GM21381 (cell line): ENCODE measurements around the gene PRC1.
A peak's percentile ranks its signal among the peaks of the same experiment; 100 is the strongest.
"Not testable (repeated sequence)": the region's sequence is repeated elsewhere in the genome, so short reads cannot be mapped to it uniquely, and the experiment has no call there.

Experiments used
- ATAC-seq: cut with Tn5 transposase; IDR thresholded peaks from one replicate; pipeline ENCODE4 v1.9.1; 2021; ENCODE audit warnings: mild to moderate bottlenecking, moderate library complexity; ENCODE audit not compliant: unreplicated experiment

PRC1 gene, protein sequence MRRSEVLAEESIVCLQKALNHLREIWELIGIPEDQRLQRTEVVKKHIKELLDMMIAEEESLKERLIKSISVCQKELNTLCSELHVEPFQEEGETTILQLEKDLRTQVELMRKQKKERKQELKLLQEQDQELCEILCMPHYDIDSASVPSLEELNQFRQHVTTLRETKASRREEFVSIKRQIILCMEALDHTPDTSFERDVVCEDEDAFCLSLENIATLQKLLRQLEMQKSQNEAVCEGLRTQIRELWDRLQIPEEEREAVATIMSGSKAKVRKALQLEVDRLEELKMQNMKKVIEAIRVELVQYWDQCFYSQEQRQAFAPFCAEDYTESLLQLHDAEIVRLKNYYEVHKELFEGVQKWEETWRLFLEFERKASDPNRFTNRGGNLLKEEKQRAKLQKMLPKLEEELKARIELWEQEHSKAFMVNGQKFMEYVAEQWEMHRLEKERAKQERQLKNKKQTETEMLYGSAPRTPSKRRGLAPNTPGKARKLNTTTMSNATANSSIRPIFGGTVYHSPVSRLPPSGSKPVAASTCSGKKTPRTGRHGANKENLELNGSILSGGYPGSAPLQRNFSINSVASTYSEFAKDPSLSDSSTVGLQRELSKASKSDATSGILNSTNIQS

DNA sequence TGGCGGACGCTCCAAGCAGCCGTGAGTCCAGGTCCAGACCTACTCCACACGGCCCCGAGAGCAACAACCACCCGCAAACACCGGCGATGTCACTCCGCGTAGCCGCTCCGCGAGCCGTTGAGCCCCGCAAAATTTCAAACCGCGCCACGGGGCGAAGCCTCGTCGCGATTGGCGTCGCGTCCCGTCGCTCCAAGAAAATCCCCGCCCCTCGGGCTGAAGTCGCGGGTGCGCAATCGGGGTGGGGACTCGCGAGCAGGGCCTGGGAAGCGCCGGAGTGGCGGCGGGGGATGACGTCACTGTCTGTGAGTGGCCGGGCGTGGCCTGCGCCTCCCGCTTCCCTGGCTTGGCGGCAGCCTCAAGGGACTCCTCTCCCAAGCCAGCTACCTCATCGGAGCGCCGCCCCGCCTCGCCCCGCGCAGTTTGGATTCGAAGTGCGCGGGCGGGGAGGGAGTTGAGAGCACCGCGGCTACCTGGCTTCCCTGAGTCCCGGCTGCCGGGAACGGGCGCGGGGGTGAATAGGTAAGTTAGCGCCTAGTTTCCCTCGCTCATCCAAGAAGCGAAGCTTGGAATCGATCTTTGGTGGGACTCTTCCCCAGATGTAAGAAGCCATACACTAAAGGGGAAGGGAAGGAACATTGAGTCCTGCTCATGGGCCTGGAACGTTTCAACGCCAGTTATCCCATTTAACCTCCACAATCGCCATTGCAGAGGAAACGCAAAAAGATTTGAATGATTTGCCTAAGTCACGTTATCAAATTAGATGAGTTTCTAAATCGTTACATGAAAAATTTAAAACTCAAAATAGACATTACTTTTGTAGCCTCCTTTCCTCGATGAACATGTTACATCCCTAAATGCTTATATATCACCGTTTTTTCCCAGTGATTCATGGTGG lies at the start of gene PRC1:
TSS of gene PRC1 (minus strand) at position 119 of the 895 bp plus-strand sequence. CDS start at position 1, 118 bp downstream.
- peak; percentile 94 for ATAC-seq

DNA sequence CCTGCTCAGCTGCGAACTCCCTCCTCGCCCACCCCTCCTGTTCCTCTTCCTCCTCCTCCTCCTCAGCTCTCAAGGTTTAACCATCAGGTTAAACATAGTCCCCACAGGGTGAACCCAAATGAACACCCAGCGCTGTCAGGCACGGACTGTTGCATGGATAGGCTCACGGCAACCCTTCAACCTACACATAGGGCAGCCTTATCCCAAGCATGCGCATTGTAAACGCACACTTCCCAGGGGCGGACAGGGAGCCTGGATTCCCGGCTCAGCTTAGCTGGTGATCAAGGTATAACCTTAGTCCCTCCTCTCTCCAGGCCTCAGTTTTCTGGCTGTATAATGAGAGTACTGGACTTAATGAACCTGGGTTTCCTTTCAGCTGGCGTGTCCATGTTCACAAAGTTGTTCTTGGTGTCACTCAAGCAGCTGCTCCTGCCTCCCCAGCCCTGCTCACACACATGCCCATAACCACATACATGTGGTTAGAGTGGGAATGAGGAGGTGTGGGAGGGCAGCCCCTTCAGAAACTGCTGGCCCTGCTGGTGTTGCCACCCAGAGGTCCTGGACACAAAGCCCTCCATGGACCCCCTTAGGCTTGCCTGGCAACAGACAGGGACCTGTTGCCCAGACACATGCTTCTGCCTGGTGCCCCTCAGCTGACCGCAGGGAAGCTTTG lies 49.0 kb upstream of the PRC1 start:
- ATAC-seq = no peak

DNA sequence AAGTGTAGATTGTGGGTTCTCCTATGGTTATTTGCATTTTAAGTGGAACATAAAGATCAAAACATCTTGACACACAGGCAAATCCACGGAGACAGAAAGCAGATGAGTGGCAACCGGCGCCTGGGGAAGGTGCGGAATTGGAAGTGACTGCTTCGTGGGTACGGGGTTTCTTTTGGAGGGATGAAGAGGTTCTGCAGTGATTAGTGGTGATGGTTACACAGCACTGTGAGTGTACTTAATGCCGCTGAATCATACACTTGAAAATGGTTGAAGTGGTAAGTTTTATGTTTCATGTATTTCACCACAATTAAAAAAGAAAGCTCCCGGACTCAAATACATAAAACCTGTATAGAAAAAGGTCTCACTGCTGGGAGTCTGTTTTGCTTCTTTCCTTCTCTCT lies 46.5 kb upstream of the PRC1 start:
- no peak for ATAC-seq

DNA sequence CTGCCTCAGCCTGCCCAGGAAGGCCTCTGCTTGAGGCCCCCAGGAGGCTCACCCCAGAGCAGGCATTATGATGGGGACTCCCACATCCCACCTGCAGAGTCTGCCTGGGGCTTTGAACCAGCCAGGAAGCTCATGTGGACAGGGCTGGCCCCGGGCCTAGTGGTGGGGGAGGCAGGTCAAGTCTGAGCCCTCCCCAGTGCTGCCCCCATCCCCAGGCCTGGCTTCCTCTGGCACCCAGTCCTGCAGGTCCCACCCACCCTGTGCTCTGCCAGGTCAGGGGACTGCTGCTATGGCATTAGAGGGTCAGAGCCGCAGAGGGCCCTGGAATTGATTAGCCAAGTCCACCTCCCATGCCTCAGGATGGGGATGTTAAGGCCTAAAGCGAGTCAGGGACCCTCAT lies 45.7 kb upstream of the PRC1 start:
- ATAC-seq = no peak

DNA sequence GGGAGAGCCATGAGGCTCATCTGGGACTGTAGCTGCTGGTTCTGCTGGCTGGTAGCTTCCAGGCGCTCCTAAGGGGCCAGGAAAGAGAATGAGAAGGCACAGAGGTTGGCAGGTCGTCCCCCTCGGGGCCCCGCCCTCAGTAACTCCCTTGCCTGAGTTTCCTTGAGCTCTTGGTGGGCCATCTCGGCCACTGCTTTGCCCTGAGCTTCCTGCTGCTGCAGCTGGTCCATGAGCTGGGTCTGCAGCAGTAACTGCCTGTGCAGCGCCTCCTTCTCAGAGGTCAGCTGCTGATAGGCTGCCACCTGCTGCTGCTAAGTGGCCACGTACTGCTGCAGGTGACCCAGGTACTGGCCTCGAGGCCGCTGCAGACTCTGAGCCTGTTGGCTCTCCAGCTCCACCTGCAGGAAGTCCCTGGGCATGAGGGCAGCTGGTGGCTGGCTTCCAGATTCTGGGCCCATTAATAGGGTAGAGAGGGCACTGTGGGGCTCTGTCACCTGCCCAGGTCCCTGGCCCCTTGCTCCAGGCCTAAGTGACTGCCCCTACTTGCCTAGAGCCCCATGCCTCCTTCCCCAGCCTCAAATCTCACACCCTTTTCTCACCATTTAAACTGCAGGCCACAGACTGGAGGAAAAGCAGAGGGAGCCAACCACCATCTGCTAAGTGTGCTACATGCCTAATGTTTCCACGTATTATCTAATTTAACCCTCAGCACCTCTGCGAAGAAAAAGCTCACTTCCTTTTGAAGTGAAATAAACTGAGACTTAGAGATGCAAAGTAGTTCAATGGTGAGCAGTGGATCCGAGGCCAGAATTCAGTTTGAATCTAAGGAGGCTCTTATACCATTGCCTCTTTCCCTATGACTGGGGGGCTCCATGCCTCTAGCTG lies 38.8 kb upstream of the PRC1 start:
- no peak for ATAC-seq

DNA sequence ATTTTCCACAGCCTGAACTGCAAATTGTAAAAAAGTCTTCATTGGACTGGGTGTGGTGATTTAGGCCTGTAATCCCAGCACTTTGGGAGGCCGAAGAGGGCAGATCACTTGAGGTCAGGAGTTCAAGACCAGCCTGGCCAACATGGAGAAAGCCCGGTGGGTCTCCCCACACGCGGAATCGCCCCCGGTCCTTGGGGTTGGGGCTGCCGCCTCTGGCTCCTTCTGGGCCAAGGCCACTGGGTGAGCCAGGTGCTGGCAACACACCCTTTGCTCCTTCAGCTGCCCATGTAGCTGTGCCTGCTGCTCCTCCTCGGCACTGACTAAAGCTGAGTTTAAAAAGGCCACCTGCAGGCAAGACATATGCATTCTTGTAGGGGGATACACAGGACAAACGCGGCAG lies 37.5 kb upstream of the PRC1 start:
- ATAC-seq = no peak

DNA sequence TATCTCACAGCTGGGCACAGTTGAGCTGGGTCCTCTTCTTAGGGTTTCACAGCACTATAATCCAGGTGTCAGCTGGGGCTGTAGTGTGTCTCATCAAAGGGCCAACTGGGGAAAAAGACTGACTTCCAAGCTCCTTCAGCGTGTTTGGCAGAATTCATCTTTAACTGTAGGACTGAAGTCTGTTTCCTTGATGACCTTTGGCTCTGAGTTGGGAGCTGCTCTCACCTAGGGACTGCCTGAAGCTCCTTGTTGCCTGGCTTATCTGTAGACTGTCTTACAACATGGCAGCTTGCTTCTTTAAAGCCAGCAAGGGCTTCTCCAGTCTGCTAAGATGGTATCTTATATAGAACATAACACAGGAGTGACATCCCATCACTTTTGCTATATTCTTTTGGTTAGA lies 33.3 kb upstream of the PRC1 start:
- ATAC-seq = no peak

DNA sequence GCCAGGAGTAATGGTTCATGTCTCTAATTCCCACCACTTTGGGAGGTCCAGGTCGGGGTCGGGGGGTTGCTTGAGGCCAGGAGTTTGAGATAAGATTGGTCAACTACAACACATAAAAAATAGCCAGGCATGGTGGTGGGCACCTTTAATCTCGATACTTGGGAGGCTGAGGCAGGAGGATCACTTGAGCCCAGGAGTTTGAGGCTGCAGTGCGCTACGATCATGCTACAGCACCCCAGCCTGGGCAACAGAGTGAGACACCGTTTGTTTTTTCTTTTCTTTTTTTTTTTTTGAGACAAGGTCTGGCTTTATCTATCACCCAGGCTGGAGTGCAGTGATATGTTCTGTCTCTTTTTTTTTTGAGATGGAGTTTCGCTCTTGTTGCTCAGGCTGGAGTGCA lies 29.4 kb upstream of the PRC1 start:
- ATAC-seq = no peak

DNA sequence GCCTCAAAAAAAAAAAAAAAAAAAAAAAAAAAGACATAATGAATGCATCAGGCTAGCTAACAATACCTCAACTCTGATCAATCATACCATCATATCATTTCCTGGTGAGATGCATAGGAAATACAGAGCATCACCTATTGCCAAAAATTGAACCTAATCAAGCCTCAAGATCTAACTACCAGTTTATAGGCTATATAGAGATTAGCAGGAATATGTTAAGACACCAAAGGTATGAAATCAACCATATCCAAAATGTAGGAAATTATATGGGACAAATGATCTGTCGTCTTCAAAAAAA lies 28.4 kb upstream of the PRC1 start:
- peak; percentile 12 for ATAC-seq

DNA sequence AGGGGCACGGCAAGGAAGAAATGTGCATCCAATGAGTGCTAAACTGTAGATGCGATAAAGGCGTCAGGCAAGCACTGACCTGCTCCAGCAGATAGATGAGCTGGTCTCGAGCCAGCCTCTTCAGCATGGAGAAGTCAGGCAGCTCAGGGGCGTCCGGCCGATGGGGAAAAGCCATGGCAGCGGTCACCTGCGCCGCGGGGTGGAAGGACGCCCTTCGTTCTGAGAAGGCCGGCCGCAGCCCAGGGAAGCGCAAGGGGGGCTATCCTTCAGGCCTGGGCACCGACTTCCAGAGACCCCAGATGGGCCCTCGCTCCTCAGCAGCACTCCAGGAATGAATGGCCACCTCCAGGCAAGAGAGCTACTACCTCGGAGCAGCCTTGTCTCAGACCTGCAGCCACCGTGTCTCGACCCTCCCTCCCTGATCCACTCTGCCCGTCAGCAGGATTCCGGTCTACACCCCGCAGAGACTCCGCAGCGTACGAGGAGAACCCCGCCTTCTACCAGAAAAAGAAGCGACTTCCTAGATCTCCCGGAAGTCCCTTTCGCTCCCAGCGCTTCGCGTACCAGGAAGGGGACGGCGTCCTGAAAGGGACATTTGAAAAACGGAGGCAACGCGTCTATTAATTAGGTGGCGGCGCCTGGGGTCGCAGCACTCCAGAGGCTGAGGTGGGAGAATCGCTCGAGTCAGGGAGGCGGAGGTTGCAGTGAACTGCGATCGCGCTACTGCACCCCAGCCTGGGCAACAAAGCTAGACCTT lies 27.9 kb upstream of the PRC1 start, which contains the start of gene VPS33B:
TSS of gene VPS33B (minus strand) at position 520 of the 757 bp plus-strand sequence. CDS start at position 175, 345 bp downstream.
- peak; percentile 81 for ATAC-seq

DNA sequence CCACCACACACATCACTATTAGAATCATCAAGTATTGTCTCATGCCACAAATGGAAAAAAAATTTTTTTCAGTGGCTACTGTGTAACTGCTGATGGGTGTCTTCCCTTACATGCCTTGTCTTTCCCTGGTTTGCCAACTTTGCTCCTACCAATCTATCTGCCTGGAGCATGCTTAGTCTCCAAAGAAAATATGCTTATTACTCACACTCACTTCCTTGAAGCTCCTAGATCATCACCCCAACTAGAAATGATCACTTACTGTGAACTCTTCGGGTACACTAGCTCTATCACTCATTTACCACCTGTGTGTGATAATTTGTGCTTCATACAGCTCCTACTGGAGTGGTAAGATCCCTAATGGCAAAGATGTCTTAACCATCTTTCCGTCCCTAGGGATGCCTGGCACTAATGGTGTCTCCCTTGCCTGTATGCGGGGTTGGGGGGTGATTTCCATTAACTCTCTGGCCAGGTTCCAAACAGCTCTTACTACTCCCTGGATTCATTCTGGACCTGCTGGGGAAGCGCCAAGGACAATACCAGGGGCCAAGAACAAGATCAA lies 27.3 kb upstream of the PRC1 start:
- ATAC-seq = peak; percentile 5

DNA sequence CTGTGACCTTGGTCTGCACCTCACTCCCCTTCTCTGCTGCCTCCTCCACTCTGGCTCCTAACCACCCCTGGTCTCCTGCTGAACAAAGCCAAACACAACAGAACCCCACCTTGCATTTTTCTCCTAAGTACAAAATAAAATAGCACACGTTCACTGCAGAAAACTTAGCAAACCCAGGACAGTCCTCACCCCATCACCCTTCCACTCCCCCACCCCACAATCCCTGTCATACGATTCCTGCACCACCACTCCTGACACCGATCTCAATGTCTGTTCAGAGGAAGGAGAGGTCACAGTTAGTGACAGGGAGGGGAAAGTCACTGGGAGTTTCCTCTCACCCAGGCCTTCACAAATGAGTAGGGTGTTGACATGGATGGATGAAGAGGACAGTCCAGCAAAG lies 23.8 kb upstream of the PRC1 start:
- ATAC-seq = no peak

DNA sequence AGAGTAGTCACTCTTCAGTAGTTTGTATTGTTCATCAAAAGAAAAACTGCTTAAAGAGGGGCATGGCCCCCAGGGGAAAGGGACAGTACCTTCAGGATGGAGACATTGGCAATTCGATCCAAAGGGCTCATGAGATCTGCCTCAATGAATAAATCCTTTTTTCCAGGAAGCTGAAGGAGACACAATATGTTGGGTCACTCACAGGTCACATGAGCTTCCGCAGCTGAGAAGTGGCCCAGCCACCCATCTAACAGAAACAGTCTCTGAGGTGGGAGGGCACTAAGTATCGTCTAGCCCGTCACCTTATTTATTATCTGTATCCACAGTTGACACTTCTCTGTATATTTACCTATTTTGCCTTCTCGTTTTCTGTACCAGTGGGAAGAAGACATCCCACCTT lies 23.4 kb upstream of the PRC1 start:
- ATAC-seq = no peak

DNA sequence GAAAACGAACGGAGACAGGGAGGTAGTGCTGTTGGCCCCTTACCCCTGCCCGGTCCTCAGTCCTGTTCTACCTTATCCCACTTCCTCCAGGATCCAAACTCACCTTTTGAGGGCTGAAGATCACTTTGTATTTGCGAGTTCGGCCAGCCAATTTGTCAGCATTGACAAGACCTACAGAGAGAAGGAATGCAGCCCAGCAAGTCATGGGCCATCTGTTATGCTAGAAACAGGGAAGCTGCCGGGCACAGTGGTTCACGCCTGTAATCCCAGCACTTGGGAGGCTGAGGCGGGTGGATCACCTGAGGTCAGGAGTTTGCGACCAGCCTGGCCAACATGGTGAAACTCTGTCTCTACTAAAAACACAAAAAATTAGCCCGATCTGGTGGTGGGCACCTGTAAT lies 19.4 kb upstream of the PRC1 start:
- not testable (repeated sequence) for ATAC-seq

DNA sequence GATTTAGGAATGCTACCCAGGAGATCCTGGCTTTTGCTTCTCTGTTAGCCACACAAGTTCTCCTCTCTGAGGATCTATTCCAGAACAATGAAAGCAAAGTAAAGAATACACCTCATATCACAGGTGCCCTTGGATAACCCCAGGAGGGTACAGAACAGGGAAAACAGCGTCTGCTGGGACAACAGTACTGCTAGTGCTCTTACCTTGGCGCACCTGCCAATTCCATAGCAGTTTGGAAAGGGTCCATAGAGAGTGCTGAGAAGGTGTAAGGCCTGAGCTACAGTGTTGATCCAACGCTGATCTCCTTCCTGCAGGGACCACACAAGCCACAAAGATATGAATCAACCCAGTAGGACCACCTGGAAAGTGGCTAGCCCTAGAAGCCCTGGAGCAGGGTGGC lies 12.9 kb upstream of the PRC1 start:
- ATAC-seq = no peak

DNA sequence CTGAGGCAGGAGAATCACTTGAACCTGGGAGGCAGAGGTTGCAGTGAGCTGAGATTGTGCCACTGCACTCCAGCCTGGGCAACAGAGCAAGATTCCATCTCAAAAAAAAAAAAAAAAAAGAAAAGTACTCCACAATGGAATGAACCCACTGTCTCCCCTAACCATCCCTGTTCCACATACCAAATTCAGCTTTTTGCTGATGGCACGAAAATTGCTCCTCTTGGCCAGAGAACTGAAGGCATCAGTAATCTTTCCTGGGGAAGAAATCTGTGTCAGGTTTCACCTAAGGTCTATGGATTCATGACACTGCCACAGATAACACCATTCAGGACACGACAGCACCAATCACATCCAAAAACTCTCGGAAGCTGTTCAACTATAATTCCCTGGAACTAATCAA lies 6.9 kb upstream of the PRC1 start:
- ATAC-seq = no peak

DNA sequence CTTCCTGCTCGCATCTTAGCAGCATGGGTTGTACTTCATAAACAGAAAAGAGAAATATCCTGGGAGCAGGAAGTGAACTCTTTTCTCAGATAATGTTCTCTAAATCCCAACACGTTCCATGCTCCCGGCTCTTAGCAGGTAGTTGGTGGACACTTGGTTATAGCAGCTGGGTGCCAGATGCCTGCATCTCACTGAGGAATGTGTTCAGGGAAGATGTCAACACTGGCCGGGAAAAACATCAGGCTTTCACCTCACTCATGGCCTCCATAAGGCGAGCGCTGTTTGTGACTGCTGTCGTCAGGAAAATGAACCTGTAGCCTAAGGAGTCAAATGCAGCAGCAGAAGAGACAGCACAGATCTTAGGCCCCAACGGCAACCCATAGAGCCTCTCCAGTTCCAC lies 4.4 kb upstream of the PRC1 start:
- ATAC-seq = no peak

DNA sequence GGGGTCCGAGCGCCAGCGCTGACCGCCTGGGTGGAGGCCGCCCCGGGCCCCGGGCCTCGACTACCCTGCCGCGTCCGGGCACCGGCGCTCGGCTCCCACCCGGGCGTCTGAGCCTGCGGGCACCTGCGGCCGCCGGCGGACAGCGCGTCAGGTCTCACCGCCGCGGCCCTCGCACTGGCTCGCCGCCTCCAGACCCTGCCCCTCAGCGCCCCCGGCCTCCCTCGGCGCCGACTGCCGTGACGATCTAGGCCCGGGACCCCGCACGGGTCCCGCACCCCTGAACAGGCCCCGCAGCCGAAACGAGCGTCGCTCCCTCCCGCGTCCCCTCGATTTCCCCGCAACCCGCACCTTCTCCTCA lies 297 bp downstream of the PRC1 start:
- ATAC-seq = peak; percentile 10

DNA sequence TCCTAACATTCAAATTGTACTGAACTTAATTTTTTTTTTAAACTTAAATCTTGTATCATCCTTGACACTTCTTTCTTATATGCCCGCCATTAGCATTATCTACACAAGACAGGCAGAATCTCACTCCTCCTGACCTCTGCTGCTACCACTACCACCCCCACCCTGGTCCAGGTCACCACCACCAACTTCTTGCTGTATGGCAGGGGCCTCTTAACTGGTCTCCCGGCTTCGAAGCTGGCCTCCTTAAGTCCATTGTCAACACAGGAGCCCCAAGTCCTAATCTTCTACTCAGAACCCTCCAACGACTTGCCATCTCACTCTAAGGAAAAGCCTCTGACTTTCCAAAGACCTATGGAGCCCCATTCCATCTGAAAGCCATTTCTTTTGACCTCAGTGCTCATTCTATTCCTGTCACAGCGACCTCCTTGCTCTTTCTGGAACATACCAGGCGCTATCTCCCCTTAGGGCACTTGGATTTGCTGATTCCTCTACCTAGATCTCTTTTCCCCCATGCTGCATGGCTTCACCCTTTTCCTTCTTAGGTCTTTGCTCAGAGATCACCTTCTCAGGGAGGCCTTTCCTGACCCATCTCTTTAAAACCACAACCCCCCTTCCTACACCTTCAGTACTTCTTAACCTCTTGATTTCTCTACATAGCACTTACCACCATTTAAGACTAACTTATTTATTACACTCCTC lies 2.6 kb downstream of the PRC1 start:
- no peak for ATAC-seq
